HG03045 (cell line): Measurements from ENCODE around the gene GAK.
"Not testable (repeated sequence)": the region's sequence is repeated elsewhere in the genome, so short reads cannot be mapped to it uniquely, and the experiment has no call there.

ENCODE experiments used
- ATAC-seq: cut with Tn5 transposase; IDR thresholded peaks from one replicate; pipeline ENCODE4 v1.9.1; 2021; ENCODE audit warnings: mild to moderate bottlenecking, moderate library complexity; ENCODE audit not compliant: unreplicated experiment

Gene GAK

DNA sequence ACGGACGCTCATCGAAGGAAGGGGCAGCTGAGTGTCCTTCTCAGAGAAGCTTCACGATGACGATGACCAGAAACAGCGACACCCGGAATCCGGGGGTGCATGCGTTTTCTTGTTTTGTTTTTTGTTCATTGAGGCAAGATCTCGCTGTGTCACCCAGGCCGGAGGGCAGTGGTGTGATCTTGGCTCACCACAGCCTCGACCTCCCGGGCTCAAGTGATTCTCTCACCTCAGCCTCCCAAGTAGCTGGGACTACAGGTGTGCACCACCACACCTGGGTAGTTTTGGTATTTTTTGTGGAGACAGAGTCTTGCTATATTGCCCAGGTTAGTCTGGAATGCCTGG is 21.4 kb upstream of the GAK start:
- ATAC-seq = no peak

DNA sequence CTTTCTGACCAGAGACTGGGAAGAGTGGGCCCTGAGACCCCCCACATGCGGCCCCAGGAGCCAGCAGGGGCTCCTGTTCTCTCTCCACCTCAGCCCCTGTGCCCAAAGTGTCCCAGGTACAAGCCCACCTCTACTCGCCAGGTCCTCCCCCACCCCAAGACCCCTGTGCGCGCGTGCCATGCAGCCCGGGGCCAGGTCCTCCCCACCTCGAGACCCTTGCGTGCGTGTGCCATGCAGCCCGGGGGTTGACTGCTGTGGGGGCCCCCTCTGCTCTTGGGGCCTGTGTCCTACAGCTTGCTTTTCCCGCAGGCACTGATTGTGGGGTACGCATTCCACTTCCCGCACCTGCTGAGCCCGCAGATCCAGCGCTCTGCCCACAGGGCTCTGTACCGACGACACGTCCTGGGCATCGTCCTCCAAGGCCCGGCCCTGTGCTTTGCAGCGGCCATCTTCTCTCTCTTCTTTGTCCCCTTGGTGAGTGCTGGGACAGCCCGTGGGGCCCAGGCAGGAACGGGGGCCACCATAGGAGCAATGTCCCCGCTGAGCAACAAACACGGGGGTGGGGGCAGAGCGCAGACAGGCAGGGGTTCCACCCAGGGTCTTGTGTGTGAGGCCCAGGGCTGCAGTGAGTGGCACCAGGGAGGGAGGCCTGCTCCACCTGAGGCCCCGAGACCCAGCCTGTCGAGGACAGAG is 20.9 kb upstream of the GAK start:
- ATAC-seq = no peak

DNA sequence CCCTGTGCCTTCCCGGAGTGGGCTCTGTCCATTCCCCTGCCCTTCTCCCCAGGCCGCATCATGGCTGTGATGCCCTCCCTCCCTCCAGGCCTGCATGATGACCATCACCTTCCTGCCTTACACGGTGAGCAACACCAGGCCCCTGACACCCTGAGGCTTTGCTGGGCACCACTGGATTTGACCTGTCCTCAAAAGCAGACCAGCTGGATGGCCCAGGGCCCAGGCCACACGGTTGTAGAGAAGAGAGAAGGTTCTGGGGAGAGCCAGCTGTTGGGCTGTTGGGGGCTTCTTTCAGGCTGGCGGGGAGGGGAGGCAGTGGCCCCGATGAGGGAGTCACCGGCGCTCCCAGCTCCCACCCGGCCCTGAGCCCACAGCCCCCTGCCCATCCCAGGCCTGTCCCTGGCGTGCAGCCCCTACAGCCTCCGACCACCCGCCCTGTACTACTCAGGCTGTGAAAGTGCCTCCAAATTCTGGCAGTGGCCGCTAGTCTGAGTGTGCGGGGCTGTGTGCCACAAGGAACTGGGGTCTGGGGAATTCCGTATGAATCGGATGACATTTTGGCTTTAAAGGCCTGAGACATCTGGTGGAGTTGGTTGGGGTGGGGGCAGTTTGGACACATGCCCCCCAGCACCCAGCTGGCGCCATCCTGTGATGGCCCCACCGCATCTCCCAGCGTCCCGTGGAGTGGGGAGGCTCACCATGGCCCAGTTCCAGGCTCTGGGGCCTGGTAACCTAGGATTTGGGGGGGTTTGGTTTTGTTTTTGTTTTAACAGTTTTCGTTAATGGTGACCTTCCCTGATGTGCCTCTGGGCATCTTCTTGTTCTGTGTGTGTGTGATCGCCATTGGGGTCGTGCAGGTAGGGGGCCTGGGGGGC is 19.7 kb upstream of the GAK start:
- no peak for ATAC-seq

GRCh38 chr4:951186-951585 is 19.1 kb upstream of the GAK start:
- ATAC-seq = no peak

DNA sequence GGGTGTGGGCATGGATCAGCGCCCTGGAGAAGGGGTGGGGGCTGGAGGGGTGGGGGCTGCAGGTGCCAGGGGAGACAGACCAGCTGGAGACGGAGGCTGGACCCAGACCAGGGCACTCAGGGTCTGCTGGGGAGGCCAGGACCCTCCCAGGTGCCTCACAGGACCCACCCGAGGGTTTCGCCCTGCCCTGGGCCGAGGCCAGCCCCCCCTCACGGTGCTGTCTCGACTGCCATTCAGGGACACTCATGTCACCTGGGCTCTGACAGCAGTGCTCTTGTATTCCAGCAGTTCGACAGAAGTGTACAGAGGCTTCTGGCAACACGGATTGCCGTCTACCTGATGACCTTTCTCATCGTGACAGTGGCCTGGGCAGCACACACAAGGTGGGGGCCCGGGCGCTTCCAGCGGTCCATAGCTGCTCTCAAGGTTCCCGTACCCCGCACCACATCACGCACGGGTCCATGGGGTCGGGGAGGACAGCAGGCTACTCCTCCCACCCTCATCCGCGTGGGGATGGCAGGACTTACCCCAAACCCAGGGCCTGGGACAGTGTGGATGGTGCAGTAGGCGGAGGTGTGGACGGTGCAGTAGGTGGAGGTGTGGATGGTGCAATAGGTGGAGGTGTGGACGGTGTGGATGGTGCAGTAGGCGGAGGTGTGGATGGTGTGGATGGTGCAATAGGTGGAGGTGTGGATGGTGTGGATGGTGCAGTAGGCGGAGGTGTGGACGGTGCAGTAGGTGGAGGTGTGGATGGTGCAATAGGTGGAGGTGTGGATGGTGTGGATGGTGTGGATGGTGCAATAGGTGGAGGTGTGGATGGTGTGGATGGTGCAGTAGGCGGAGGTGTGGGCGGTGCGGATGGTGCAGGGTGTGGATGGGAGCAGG is 18.3 kb upstream of the GAK start:
- ATAC-seq = no peak

DNA sequence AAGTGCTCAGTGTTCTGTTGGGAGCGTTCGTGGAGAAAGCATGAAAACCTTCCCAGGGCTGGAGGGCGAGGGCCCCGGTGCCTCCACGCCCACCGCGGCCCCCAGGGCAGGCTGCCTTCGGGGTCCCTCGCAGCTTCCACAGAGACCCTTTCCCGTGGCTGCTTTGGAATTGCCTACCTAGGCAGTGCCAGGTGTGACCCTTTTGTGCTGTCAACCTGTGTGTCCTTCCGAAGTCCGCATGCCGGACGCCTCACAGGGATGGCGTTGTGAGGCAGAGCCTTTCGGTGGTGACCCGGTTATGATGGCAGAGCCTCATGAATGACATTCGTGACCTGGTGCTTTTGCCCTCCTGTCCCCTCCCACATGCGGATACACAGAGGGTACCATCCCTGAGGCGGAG is 17.5 kb upstream of the GAK start:
- ATAC-seq = no peak

GRCh38 chr4:948936-949300 is 16.8 kb upstream of the GAK start:
- ATAC-seq = no peak

GRCh38 chr4:948101-948935 is 16.2 kb upstream of the GAK start:
- no peak for ATAC-seq

- ATAC-seq = no peak
These were observed 15.4 kb upstream of the GAK start for GRCh38 chr4:947491-947971.

DNA sequence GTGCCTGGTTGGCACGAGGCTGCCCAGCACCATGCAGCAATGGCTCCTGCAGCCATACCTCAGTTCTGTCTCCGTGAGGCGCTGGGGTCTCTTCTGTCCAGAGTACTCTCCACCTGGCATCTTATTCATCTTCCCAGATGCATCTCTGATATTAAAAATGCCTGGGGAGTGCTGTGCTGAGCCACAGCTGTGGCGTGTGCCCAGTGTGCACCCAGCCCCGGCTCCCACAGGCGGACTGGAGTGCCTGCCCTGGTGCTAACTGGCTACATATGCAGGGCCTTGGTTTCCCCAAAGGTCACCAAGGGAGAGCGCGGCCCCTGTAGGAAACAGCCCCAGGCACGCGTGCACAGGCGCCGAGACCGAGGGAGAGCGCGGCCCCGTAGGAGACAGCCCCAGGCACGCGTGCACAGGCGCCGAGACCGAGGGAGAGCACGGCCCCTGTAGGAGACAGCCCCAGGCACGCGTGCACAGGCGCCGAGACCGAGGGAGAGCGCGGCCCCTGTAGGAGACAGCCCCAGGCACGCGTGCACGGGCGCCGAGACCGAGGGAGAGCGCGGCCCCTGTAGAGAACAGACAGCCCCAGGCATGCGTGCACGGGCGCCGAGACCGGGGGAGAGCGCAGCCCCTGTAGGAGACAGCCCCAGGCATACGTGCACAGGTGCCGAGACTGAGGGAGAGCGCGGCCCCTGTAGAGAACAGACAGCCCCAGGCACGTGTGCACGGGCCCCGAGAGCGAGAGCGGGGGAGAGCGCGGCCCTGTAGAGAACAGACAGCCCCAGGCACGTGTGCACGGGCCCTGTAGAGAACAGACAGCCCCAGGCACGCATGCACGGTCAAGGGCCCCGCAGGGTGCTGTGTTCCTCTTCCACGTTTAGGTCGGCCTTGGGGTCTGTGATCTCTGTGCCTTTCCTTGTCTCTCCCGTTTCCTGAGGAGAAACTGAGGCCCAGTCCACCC is 14.7 kb upstream of the GAK start:
- ATAC-seq = no peak

DNA sequence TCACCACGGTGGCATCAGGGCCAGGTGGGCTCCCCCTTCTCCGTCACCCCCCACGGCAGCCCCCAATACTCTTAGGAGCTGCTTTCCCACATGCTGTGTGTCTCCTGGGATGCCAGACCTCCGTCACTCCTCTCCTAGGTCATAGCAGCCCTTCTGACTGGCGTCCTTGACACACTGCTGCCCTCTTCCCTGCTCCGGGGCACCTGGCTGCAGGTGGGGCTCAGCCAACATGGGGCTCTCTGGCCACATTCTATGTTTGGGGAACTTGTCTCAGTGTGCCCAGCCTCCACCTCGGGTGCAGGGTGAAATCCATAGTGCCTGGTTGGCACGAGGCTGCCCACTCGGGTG is 14.0 kb upstream of the GAK start:
- no peak for ATAC-seq

GRCh38 chr4:945274-946102 is 13.4 kb upstream of the GAK start:
- no peak for ATAC-seq

DNA sequence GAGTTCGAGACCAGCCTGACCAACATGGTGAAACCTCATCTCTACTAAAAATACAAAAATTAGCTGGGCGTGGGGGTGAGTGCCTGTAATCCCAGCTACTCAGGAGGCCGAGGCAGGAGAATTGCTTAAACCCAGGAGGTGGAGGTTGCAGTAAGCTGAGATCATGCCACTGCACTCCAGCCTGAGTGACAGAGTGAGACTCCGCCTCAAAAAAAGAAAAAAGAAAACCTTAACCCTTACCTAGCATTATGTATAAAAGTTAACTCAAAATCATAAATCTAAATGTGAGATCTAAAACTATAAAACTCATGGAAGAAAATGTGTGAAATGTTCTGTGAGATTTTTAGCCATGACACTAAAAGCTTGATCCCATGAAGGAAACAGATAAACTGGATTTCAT is 7.4 kb upstream of the GAK start:
- not testable (repeated sequence) for ATAC-seq

- ATAC-seq = no peak
These were observed 576 bp upstream of the GAK start for GRCh38 chr4:932713-933070.

DNA sequence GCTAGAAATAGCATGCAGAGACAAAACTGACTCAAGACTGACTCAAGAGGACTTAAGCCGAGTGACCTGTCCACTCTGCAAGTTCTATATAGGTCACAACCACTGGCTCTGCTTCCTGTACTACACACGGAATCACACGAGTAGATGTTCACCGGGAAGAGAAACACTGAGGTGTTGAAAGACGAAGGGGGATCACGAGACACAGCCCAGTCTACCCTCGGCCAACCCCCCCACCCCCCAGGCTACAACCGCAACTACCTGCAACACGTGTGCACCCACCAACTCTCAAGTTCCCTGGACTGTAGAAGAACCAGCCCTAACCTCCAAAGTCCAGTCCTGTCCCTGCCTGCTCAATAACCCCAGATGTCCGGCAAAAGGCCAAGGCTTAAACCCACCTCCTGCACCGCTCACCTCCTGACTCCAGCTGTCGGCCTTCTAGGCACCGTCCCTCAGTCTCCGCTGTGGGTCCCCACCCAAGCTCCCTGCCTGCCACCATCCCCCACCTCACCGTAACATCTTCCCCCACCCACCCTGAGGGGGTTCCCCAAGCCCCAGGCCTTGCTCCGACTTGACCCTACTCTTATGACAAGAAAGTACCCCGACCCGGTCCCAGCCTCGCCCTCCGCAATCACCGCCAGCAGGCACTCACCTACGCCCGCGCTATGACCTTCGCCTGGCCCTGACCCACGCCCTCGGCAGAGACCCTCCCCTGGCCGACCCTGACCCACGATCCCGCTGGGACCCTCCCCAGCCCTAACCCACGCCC is 739 bp downstream of the GAK start:
- peak; percentile 12 for ATAC-seq

DNA sequence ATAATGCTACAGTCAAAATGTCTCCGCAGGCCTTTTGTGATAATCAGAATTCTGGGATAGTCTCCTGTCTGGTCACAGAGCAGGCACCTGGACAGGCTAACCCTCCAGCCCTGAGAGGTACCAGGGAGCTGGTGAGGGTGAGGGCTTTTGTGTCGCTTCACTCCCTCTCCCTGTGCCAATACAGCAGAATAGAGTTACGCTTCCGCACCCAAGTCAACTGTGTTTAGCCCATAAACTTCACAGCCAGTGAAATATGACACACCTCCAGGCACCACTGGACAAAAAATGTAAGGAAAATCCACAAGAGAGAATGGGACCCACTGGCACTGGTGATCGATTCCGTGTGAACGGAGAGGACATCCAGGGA is 1.3 kb downstream of the GAK start:
- ATAC-seq = no peak

- no peak for ATAC-seq
These were observed 2.0 kb downstream of the GAK start for GRCh38 chr4:930028-930551.
